Psoas muscle (tissue), 8 donors: ENCODE results near the gene CROCC. TPM values are rescaled to one million over a fixed set of nuclear protein-coding genes. Genes with fewer than 3 reads are reported as not detected.
A peak's percentile ranks its signal among the peaks of the same experiment; 100 is the strongest.

Source experiments
- ATAC-seq, 4 donors: fragments of 200-7000 bp; cut with Tn5 transposase; one replicate each; pipeline ENCODE4 v1.9.1; 2020; ENCODE audit warnings: moderate library complexity in 3 of 4, mild to moderate bottlenecking in 2 of 4
- DNase-seq, 2 donors: peaks; one replicate each; pipeline ENCODE4 v3.0.0-alpha.2; 2020
- H3K27ac ChIP-seq: fragments of 200-600 bp; one replicate; pipeline ENCODE4 v1.8.0; 2022
- H3K27me3 ChIP-seq, 3 donors: fragments of 200-600 bp in 1 of 3; one replicate each; pipeline versions ENCODE4 v1.6.1 to v1.8.0; 2013 to 2022; ENCODE audit warnings: low read length in 2 of 3, mild to moderate bottlenecking in 2 of 3, moderate library complexity in 1 of 3; ENCODE audit not compliant: insufficient read depth in 3 of 3
- H3K36me3 ChIP-seq, 2 donors: fragments of 200-600 bp in 1 of 2; one replicate each; pipeline versions ENCODE4 v1.6.1 to v1.8.0; 2013 to 2022; ENCODE audit warnings: low read depth in 1 of 2, mild to moderate bottlenecking in 1 of 2, moderate library complexity in 1 of 2; ENCODE audit not compliant: insufficient read depth in 1 of 2
- H3K4me1 ChIP-seq: fragments of 200-600 bp; one replicate; pipeline ENCODE4 v1.8.0; 2022
- H3K4me3 ChIP-seq: fragments of 200-600 bp; one replicate; pipeline ENCODE4 v1.8.0; 2022; ENCODE audit warnings: mild to moderate bottlenecking
- H3K9me3 ChIP-seq: fragments of 200-600 bp; one replicate; pipeline ENCODE4 v1.8.0; 2022
- WGBS, 3 donors: extraction: QIAGEN DNeasy Blood & Tissue Kit; methylation state at CpG; one replicate each; pipeline versions ENCODE4 v1.1.6 to v1.1.7; 2013; 5-methylcytosine and 5-hydroxymethylcytosine counted together
- intact Hi-C, 2 donors: fragments of 100-400 bp; cut with DNase I; formaldehyde crosslinking; loops; one replicate each; pipeline versions ENCODE4 v1.11.0 to v1.14.2; 2022
- polyA plus RNA-seq, 3 donors: library from polyadenylated mRNA; stranded (reverse); fragments of 200-250 nt; gene quantifications; one replicate each; pipeline ENCODE4 v1.2.3, GENCODE V29; 2013
- total RNA-seq, 4 donors: library from RNA; stranded (reverse); fragmentation: NEBNext Ultra II Directional in 2 of 4; extraction: Animal tissue kit (Norgen Biotek cat#: 25700) in 2 of 4; gene quantifications; one replicate each; pipeline versions ENCODE4 v1.2.1 to v1.2.4, GENCODE V29; 2021 to 2023
- TF ChIP-seq, protein P1 (sequence below): fragments of 200-600 bp; IDR thresholded peaks from one replicate; pipeline ENCODE4 v1.8.0; 2022; ENCODE audit warnings: antibody characterized with exemption
- donor health status: healthy with polysubstance abuse.
- donor health status: DM: no; HTN: no; CAD: no; lungs with moderate emphysema.
- donor health status: Bipolar disorder and iron deficiency.
- donor health status: healthy.
- donor health status: DM: yes; HTN: yes; CAD: no.
- donor health status: DM: no; HTN: no; CAD: no.
- donor health status: DM: no; HTN: no; CAD: no.
- donor health status: DM: yes; HTN: yes; CAD: no.

CROCC gene
- total and polyA plus RNA-seq, 7 donors = 3.1 to 6.5 (median 4.8) TPM

GRCh38 chr1:17011439-17012307 is 89.9 kb downstream of the CROCC start, which contains the start of gene ATP13A2:
TSS of gene ATP13A2 (minus strand) at chr1:17011928. CDS start at chr1:17011738, 190 bp downstream.
- Histone ChIP-seq H3K36me3 (no peaks in the 10 kb centered on the region), H3K27ac (peak within 1 kb of the TSS; percentile 46), H3K4me1 (peaks cover 11% of the 10 kb centered on the region), H3K27me3 (no peaks in the 10 kb centered on the region), H3K9me3 (no peaks in the 10 kb centered on the region), H3K4me3 (peak within 1 kb of the TSS; percentile 97)
- WGBS, 3 donors = 1 to 2% (median 1%) methylated on average over 43 to 94 of the region's 94 CpGs
- intact Hi-C loops = no loop called here
- TF ChIP-seq, protein P1, sequence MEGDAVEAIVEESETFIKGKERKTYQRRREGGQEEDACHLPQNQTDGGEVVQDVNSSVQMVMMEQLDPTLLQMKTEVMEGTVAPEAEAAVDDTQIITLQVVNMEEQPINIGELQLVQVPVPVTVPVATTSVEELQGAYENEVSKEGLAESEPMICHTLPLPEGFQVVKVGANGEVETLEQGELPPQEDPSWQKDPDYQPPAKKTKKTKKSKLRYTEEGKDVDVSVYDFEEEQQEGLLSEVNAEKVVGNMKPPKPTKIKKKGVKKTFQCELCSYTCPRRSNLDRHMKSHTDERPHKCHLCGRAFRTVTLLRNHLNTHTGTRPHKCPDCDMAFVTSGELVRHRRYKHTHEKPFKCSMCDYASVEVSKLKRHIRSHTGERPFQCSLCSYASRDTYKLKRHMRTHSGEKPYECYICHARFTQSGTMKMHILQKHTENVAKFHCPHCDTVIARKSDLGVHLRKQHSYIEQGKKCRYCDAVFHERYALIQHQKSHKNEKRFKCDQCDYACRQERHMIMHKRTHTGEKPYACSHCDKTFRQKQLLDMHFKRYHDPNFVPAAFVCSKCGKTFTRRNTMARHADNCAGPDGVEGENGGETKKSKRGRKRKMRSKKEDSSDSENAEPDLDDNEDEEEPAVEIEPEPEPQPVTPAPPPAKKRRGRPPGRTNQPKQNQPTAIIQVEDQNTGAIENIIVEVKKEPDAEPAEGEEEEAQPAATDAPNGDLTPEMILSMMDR = no peak
- DNase-seq (peak; percentile 82 to 87), ATAC-seq (peak; percentile 93 to 96 (median 94))

- intact Hi-C loops = no loop called here
- ATAC-seq (no peak), DNase-seq (peak in 1 of 2 donors; percentile 15)
- H3K27me3 ChIP-seq = no peaks in the 10 kb centered on the region
- TF ChIP-seq, protein P1 = no peak
- peaks cover 11% of the 10 kb centered on the region for H3K4me1 ChIP-seq
- H3K36me3 ChIP-seq = peaks cover 0 to 4% of the 10 kb centered on the region in 2 donors
- WGBS, 3 donors = 57 to 62% (median 58%) methylated on average over 9 of the region's 9 CpGs
- H3K9me3 ChIP-seq = no peaks in the 10 kb centered on the region
- H3K27ac ChIP-seq = no peak overlapping the region
- no peak overlapping the region for H3K4me3 ChIP-seq
These were observed 91.2 kb downstream of the CROCC start for GRCh38 chr1:17012775-17013490.

DNA sequence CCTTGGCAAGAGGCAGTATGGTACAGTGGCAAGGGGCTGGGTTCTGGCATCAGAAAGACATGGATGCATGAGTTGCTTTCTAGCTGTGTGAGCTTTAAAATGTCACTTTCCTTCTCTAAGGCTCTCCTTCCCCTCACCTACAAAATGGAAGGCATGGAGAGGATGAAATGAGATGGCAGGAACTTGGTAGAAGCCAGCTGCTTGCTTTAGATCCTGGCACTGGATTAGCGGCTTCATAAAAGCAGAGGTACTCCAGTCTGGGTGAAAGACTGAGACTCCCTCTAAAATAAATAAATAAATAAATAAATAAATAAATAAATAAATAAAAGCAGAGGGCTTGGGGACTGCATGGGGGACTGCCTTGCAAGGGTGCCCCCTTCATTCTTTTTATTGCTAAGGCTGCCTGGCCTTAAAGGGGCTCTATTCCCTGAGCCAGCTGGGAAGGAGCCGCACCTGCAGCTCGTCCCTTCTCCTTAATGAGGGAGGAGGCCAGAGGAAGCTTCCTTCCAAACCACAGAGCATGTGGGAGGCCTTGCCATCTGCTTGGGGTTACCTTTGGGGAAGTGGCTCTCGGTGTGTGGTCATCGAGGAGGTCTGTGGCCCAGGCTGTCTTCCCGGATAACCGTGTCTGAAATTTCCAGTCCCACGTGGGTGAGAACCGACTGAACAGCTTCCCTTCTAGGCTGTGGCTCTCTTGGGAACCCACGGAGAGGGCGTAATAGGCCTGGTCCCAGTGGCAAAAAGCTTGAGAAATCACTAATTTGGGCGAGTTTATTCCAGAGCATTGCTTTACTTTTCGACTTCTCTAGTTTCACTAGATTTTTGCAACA is 92.0 kb downstream of the CROCC start:
- 71 to 80% (median 73%) methylated on average over 13 of the region's 13 CpGs for WGBS, 3 donors
- DNase-seq = no peak
- Histone ChIP-seq H3K4me3 (no peak overlapping the region), H3K27me3 (no peaks in the 10 kb centered on the region), H3K9me3 (no peaks in the 10 kb centered on the region), H3K36me3 (peaks cover 0 to 11% of the 10 kb centered on the region in 2 donors), H3K27ac (no peak overlapping the region), H3K4me1 (peaks cover 11% of the 10 kb centered on the region)
- intact Hi-C loops = no loop called here
- ATAC-seq = no peak
- TF ChIP-seq, protein P1 = no peak

DNA sequence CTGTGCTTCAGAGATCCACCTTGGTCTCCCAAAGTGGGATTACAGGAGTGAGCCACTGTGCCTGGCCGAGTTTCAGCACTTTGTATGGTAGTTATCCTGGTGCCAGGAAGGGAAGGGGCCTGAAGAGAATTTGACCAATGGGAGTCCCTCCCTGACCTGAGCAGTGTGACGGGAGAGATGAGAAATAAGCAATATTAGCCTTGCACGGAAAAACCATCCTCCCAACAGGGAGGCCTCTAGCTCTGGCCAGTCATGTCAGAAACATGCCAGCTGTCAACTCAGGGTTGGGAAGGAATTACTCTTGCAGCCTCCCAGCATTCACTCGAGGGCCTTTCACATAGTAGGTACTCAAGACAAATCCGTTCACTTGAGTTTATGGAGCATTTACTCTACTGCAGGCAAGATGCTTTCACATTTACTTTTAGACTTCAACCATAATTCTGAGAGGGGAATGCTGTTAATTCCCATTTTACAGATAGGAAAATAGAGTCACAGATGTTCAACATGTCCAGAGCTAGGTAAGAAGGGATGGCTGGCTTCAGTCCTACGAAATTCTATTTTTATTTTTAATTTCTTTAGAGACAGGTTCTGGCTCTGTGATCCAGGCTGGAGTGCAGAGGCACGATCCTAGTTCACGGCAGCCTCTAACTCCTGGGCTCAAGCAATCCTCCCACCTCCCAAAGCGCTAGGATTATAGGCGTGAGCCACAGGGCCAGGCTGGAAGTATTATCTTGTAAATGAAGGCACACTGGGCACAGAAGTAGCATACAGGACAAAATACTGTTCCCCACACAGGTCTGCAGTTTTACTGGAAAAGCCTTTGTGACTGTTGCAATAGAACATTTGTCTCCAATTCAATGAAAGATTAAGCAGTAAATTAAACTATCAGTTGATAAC is 93.2 kb downstream of the CROCC start:
- intact Hi-C loops = loop anchor here in 1 of 2 donors (5.0 kb wide), 1 partner anchor 37 kb away; the partner anchor contains the start of gene SDHB
- Histone ChIP-seq H3K36me3 (peaks cover 0 to 24% of the 10 kb centered on the region in 2 donors), H3K27ac (no peak overlapping the region), H3K4me3 (no peak overlapping the region), H3K4me1 (peaks cover 11% of the 10 kb centered on the region), H3K27me3 (no peaks in the 10 kb centered on the region), H3K9me3 (no peaks in the 10 kb centered on the region)
- ATAC-seq (no peak), DNase-seq (no peak)
- 62 to 71% (median 68%) methylated on average over 10 of the region's 10 CpGs for WGBS, 3 donors
- TF ChIP-seq, protein P1 = no peak
